HG02870 (cell line): Measurements from ENCODE around the gene SMOC2.
"Not testable (repeated sequence)": the region's sequence is repeated elsewhere in the genome, so short reads cannot be mapped to it uniquely, and the experiment has no call there.

Experiments
- ATAC-seq: cut with Tn5 transposase; IDR thresholded peaks from one replicate; pipeline ENCODE4 v1.9.1; 2021; ENCODE audit warnings: mild to moderate bottlenecking, moderate library complexity; ENCODE audit not compliant: unreplicated experiment

SMOC2 gene

GRCh38 chr6:168699631-168700295, 258.8 kb downstream of the SMOC2 start:
- no peak for ATAC-seq

DNA sequence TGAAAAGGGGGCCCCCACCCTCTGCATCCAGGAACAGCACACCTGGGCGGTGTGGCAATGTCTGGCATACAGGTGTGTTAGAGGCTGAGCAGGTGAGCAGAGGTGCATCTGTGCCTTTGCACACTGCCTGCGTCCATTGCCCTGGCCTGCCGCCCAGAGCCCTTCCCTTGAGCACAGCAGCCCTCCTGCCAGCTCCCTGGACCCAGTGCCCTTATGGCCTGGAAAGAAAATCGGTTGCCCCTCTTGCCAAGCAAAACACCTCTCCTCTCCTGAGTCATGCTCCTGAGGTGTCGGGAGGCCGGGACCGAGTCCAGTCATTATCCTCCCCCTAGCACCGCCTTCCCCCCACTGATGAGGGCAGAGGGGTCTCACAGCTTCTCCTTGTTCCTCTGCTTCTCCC, 259.9 kb downstream of the SMOC2 start:
- ATAC-seq, result no peak

GRCh38 chr6:168703990-168704389, 263.0 kb downstream of the SMOC2 start:
- ATAC-seq, result no peak

DNA sequence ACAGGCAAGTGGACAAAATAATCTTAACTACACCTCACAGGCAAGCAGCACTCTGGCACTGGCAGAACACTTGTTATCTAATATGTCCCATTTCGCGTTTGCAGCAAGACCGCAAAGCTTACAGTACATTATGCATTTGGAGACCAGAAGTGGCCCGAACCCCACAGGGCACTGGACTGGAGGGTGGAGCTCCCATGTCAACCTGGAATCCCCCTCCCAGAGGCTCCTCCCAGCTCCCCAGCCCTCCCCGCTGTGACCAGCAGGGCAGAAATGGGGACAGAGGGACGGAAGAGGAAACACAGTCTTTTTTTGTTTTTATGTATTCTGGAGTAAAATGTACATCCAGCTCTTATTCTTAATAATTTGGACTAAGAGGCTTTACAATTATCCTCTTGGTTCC, 263.7 kb downstream of the SMOC2 start:
- ATAC-seq, result no peak

DNA sequence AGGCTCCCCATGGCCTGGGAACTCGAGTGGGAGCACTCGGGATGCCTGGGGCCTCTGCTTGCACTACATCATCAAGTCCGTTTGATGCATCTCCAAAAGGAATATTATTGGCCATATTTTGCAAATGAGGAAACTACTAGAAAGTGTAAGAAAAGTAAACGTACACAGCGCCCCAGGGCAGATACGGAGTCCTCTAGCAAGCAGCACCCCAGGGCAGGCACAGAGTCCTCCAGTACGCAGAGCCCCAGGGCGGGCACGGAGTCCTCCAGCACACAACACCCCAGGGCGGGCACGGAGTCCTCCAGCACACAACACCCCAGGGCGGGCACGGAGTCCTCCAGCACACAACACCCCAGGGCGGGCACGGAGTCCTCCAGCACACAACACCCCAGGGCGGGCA, 264.3 kb downstream of the SMOC2 start:
- not testable (repeated sequence) for ATAC-seq

GRCh38 chr6:168706471-168707177, 265.6 kb downstream of the SMOC2 start:
- no peak for ATAC-seq

- no peak for ATAC-seq
These were observed 267.5 kb downstream of the SMOC2 start for GRCh38 chr6:168708526-168708925.

DNA sequence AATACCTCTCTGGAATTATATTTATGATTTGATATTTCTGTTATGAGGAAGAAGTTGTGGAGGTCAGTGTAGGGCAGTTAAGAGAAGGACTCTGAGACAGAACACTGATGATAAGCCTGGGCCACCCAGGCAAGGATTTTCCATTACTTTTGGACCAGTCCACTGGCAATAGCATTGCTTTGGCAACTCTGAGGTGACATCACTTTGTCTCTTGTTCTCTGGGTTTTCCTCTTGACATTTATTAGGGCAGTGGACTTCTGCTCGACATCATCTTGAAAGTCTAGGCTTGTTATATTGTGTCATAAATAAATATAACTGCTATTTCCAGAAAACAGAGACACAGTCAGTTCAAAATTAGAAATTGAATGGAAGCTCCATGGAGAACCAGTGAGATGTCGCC, 268.0 kb downstream of the SMOC2 start:
- ATAC-seq, result no peak

- ATAC-seq, result no peak
These were observed 268.4 kb downstream of the SMOC2 start for GRCh38 chr6:168709390-168709789.

- no peak for ATAC-seq
These were observed 269.0 kb downstream of the SMOC2 start for GRCh38 chr6:168709991-168710390.

GRCh38 chr6:168711049-168711640, 270.2 kb downstream of the SMOC2 start:
- no peak for ATAC-seq

- ATAC-seq, result no peak
These were observed 270.8 kb downstream of the SMOC2 start for GRCh38 chr6:168711666-168712300.

GRCh38 chr6:168712993-168713392, 272.0 kb downstream of the SMOC2 start:
- ATAC-seq, result no peak

DNA sequence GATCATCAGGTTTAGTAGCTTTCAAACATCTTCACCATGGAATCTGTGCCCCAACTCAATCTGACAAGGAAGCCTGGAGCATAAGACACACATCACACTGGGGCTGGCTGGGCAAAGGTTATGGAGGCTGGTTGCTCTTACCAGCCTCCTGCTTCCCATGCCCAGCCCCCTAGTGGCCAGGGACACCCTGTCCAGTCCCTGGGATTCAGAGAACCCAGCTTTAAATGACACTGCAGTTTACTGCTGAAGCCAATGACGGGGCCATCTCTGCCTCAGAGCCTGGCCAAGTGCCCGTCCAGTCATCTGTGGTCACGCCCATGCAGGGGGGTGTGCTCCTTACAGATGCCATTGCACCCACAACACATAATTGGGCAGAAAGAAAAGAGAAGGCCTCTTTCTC, 272.9 kb downstream of the SMOC2 start:
- ATAC-seq, result no peak

DNA sequence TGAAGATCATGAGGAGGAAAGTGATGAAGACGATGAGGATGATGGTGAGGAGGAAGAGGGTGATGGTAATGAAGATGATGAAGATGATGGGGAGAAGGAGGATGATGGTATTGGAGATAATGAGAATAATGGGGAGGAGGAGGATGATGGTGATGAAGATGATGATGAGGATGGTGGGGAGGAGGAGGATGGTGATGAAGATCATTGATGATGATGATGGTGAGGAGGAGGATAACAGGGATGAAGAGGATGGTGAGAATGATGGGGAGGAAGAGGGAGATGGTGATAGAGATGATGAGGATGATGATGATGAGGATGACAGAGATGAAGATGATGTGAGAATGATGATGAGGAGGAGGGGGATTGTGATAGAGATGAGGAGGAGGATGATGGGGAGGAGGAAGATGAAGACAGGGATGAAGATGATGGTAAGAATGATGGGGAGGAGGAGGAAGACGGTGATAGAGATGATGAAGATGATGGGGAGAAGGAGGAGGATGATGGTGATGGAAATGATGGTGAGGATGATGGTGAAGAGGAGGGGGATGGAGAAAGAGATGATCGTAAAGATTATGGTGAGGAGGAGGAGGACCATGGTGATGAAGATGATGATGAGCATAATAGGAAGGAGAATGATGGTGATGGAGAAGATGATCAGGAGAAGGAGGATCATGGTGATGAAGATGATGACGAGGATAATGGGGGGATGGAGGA, 273.7 kb downstream of the SMOC2 start:
- no peak for ATAC-seq

GRCh38 chr6:168715643-168716481, 274.9 kb downstream of the SMOC2 start:
- no peak for ATAC-seq

- no peak for ATAC-seq
These were observed 275.6 kb downstream of the SMOC2 start for GRCh38 chr6:168716581-168716980.

GRCh38 chr6:168717491-168717890, 276.5 kb downstream of the SMOC2 start:
- ATAC-seq, result no peak
